MV-4-11 (cell line): ENCODE data around the gene TEF.
"Not testable (repeated sequence)": the region's sequence is repeated elsewhere in the genome, so short reads cannot be mapped to it uniquely, and the experiment has no call there.

ENCODE experiments used
- DNase-seq: peaks from one replicate; lab custom pipeline; 2025; lab: John Stamatoyannopoulos, UW

The TEF gene

DNA sequence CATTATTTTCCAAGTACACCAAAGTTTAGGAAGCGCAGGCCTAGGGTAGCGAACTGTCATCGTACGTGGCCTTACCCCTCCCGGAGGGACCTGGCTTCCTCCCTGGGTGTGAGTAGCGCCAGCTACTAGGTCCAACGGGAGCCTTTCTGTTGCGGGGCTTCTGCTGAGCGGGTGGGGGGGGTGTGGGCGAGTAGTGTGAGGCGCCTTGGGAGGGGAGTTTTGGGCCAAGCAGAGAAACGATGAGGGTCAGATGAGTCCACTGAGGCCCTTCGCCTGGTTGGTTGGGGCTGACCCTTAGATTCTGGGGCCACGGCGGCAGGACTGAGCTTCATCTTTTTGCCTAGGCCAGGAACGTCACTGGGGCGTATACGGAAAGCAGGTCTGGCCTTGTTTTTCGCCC lies 868 bp downstream of the TEF start:
- DNase-seq = no peak

DNA sequence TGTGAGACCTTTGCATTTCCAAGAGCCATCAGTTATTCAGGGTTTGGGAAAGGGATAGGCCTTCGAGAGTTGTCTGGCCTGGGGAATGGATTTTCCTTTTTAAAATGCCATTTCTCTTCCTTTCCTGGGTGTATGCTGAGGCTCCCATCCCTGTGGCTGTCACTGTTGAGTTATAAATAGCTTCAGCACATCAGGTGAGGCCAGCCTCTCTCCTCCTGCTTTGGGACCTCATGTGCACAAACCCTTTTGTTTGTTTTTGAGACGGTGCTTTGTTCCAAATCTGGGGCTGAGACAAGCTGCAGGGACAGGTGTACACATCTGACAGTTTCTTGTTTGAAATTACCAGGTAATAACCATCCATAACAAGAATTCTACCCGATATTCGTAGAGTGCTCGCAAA lies 1.3 kb downstream of the TEF start:
- no peak for DNase-seq

DNA sequence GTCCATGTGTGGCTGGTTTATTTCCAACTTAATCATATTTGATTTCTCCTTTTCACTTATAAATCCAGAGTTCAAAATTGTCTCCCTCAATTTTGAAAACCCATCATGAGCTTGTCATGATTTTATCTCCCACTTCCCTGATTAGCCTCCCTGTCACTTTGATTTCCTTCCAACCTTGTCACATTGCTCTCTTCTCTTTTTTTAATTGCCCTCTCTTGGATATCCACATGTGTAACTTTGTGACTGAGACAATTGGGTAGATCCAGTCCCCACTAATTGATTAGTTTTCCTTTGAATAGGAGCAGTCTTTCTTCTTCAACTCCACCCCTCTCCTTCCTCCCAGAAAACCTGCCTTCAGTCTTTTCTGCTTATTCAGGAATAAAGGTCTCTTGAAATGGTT lies 2.4 kb downstream of the TEF start:
- DNase-seq = no peak

DNA sequence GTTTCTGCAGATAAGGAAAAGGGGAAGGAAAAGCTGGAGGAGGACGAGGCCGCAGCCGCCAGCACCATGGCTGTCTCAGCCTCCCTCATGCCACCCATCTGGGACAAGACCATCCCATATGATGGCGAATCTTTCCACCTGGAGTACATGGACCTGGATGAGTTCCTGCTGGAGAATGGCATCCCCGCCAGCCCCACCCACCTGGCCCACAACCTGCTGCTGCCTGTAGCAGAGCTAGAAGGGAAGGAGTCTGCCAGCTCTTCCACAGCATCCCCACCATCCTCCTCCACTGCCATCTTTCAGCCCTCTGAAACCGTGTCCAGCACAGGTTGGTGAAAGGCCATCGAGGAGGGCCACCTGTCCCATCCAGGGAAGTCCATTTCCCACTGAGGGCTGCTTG lies 5.6 kb downstream of the TEF start:
- no peak for DNase-seq

DNA sequence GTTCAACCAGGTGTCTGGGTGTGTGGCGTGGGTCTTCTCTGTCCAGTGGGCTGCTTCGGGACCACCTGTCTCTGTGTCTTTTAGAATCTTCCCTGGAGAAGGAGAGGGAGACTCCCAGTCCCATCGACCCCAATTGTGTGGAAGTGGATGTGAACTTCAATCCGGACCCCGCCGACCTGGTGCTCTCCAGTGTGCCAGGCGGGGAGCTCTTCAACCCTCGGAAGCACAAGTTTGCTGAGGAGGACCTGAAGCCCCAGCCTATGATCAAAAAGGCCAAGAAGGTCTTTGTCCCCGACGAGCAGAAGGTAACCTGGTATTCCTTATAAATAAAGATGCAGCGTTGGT lies 12.2 kb downstream of the TEF start:
- no peak for DNase-seq

DNA sequence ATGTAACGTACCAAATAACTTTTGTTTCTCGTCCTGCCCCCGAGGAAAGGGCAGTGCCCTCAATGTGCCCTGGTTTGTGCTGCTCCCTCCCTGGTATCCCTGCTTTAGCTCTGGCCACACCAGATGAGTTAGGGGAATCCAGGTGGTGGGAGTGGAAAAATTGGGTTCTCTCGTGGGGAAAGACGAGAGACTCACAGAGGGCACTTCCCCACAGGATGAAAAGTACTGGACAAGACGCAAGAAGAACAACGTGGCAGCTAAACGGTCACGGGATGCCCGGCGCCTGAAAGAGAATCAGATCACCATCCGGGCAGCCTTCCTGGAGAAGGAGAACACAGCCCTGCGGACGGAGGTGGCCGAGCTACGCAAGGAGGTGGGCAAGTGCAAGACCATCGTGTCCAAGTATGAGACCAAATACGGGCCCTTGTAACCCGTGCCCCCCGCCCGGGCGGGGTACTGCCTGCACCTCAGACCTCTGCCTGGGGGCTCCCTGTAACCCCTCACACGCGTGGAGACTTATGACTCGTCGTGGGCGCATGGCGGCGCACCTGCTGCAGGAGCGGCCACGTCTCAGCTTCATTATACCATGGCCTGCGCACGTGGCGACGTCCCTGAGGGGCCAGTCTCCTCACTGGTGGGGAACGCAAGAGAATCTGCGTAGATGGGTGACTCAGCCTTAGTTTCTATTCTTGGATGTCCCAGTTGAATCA lies 13.9 kb downstream of the TEF start:
- DNase-seq = no peak

DNA sequence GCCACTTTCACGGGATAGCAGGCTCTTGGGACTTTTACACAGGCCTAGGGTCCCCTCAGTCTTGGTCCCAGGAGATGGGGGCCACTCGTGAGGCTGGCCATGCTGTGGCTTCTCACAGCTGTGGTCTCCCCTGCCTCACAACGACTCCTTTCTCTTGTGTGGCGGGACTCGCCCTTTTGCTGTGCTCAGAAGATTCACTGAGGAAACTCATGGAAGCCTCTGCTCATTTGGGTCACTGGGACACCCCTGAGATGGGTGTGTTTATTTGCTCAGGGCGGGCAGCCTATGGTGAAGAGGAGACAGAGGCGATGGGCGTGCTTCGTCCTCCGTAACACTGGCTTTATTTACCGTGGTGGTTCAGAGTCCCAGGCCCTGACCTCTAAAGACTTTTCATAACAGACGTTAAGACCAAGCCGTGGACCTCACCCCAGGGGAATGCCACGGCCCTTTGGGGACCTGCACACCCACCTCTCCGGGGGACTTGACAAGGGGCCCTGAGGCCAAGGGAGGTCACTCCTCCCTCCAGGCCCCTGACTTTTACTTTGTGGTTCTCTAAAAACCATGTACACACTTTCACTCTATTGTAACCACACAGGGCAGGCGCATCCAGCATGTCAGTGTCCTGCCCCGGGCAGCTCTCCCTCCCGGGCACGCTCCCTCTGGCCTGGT lies 15.5 kb downstream of the TEF start:
- DNase-seq = no peak

DNA sequence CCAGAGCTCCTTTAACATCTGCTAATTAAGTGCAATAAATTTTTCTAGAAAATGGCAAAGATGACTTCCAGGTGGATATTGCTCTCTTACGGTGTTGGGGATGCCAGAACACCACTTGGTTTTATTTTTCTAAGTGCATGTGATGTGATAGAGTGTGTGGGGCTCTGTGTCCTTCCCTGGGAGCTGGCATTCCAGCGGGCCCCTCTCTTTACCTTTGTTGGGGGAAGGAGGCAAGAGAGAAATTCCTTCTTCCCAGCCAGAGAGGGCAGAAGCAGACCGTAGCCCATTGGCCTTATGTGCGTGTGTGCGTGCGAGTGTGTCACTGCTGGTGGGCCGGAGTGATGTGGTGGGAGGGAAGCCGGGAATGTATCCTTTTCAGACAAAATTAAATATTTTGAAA lies 17.2 kb downstream of the TEF start:
- DNase-seq = no peak

DNA sequence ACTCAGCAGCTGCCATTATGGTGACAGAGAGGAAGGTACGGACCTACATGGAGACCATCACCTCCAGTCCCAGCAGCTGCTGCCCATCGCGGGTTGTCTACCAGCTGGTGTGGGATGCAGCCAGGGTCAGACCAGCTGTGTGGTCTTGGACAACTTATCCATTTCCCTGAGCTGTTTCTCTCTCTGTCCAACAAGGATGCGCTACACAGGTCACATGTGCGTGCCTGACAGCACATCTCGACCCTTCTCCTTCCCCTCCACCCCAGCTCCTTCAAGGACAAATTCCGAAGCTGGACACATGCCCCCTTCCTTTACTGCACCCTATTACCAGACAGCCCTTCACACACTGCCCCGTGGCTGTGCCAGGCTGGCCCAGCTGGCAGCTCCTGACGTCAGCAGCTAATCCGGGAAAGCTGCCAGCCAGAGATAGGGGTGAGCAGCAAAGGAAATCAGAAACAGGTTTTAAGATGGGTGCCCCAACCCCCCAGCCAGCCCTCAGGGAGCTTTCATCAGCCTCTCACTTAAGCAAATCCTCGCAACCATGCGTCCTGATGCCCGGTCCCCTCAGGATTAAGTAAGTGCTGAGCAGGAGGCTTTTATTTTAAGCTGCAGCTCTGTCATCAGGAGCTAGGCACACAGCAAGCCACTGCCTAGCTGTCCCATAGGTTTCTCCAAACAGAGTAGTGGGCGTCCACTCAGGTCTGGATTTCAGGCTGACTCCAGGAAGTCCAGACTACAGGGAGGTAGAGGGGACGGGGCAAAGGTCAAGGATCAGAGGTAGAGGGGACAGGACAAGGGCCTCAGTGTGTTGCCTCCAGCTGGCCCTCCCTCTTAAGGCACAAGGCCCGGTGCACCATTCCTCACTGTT lies 20.3 kb downstream of the TEF start:
- DNase-seq = no peak

DNA sequence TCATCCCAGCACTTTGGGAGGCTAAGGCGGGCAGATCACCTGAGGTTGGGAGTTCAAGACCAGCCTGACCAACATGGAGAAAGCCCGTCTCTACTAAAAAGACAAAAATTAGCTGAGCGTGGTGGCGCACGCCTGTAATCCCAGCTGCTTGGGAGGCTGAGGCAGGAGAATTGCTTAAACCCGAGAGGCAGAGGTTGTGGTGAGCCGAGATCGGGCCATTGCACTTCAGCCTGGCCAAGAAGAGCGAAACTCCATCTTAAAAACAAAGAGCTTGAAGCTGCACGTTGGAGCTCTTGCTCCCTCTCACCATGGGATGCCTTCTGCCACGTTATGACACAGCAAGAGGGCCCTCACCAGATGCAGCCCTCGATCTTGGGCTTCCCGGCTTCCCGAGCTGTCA lies 21.1 kb downstream of the TEF start:
- not testable (repeated sequence) for DNase-seq

DNA sequence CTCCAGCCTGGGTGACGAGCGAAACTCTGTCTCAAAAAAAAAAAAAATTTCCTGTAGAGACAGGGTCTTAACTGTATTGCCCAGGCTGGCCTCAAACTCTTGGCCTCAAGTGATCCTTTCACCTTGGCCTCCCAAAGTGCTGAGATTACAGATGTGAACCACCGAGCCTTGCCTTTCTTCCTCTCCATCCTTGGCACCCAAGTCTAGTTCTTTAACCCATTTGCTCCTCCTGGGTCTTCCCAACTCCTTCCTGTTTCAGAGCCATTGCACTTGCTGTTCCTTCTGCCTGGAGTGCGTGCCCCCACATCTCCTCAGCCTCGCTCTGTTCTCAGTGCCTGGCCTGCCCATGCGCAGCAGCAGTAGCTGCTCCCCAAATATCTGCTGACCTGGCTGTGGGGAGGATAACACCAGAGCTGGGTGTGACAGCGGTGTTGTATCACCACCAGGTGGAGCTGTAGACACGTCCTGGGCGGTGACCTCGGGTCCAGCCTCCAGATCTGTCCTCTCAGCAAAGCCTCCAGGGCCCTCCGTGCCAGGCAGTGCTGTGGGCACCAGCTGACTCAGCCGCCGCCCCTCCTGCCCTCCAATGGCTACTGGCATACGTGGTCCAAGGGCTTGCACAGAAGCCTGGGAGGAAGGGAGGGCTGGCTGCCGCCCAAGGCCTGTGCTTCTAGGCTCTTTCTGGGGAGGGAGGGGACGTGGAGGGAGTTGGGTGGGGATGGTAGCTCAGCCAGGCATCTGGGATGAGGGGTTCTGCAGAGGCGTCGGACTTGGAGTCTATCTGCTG lies 22.0 kb downstream of the TEF start:
- peak; percentile 79 for DNase-seq

DNA sequence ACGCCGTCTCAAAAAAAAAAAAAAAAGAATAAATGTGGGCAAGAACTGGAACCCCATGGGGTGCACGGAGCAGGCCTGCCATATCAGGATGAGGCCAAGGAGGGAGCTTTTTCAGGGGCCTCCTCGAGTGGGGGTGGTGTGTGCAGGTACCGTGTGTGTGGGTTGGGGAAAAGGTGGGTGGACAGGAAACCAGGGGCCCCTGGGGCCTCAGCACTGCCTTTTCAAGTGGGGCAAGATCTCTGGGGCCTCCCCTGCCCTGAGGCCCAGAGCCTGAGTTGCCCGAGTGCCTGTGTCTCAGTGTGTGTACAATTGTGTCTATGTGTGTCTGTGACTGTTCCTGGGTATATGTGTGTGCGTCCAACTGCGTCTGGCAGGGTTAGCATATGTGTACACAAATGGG lies 23.8 kb downstream of the TEF start:
- no peak for DNase-seq

DNA sequence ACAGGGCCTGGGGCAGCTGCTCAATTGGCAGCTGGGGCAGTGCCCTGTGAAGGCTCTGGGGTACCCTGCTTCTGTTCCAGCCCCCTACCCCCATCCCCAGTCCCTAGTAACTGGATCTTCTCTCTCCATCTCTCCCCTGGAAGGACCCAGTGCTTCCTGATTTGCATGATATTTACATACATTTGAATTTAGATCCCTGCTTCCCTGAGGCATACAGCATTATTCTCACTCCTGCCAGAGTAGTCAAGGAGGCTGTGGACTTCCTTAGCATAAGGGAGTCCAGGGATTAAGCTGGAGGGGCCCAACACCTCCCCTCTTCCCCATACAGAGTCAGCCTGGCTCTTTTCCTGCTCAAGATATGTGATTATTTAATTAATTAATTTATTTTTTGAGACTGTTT lies 24.7 kb downstream of the TEF start:
- DNase-seq = no peak

DNA sequence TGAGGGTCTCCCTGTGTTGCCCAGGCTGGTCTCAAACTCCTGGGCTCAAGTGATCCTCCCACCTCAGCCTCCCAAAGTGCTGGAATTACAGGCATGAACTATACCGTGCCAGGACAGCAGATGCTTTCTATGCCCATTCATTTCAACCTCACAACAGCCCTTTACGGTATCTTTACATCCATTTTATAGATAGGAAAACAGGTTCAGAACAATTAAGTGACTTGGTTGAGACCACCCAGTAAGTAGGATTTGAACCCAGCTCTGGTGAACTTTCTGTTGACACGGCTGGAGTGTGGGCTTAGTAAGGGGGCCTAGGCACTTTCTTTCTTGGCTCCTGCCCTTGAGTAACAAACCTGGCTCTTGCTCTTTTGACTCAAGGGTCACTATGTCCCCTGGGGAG lies 25.7 kb downstream of the TEF start:
- no peak for DNase-seq

DNA sequence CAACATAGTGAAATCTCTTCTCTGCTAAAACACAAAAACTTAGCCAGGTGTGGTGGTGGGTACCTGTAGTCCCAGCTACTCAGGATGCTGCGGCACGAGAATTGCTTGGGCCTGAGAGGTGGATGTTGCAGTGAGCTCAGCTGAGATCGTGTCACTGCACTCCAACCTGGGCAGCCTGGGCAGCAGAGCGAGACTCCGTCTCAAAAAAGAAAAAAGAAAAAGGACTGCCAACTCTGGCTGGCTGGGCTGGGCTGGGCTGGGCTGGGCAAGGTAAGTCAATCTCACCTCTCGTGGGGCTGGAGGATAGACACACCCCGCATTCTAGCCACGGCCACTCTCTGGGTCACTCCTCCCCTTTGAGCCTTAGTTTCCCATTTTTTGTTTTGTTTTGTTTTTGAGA lies 26.9 kb downstream of the TEF start:
- no peak for DNase-seq

DNA sequence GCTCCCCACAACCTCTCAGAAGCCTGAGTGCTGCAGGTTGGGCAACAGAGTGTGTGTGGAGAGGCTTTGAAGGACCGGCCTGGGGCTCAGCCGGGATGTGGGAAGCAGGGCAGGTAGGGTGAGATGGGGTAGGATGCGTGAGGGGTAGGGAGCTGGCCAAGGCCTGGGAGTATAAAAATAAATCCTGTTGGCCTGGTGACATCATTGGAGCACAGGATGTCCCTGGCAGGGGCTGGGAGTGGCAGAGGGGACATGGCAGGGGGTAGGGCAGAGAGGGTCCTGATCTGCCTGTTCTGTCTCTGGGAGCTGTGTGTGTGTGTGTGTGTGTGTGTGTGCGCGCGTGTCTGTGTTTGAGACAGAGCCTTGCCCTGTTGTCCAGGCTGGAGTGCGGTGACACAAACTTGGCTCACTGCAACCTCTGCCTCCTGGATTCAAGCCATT lies 28.6 kb downstream of the TEF start:
- no peak for DNase-seq

DNA sequence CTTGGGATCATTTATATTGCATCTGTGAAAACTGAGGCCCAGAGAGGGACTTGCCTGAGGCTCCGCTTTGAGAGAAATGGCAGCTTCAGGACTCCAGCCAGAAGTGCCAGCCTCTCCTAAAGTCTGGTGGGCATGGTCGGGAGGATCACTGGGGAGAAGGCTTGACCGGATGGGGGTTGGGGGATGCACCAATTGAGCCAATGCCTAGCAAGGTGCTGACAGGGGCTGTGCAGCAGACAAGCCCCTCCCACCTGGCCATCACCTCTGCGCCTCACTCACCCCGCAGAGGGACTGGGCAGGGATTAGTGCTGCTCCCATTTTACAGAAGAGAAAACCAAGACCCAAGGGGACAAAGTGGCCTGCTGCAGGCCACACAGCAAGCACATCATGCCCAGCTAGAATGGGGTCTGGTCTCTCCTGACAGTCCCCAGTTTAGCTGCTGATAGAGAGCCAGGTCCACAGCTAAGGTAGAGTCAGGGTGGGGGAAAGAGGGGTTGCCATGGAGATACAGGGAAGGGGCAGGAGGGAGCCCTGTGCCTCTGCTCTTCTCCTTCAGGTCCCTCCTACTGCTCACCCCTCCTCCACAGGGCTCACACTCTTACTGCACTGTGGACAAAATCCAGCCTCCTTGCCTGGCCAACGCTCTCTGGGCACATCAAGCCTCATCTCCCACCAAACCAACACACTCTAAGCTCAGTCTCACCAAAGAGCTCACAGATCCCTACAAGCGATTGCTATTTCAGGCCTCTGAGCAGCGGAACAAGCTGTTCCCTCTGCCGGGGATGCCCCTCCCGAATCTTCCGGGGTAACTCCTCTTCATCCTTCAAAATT lies 29.5 kb downstream of the TEF start:
- no peak for DNase-seq

DNA sequence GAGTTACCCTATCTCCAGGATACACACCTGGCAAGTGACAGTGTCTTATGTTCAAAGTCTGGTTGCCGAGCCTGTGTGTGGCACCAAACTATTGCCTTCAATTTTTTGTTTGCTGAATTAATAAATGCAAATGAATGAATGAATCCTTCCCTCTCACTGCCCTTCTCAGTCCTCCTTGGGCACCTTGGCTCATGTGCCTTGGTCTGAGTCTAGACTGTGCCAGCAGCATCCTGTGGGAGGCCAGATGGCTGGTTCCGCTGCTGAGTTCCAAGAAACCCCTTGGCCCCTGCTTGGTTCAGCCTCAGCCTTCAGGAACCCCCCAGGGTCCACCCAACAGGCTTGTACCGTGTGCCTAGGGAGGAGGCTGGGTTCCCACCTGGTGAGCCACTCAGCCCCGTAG lies 33.8 kb downstream of the TEF start:
- no peak for DNase-seq

DNA sequence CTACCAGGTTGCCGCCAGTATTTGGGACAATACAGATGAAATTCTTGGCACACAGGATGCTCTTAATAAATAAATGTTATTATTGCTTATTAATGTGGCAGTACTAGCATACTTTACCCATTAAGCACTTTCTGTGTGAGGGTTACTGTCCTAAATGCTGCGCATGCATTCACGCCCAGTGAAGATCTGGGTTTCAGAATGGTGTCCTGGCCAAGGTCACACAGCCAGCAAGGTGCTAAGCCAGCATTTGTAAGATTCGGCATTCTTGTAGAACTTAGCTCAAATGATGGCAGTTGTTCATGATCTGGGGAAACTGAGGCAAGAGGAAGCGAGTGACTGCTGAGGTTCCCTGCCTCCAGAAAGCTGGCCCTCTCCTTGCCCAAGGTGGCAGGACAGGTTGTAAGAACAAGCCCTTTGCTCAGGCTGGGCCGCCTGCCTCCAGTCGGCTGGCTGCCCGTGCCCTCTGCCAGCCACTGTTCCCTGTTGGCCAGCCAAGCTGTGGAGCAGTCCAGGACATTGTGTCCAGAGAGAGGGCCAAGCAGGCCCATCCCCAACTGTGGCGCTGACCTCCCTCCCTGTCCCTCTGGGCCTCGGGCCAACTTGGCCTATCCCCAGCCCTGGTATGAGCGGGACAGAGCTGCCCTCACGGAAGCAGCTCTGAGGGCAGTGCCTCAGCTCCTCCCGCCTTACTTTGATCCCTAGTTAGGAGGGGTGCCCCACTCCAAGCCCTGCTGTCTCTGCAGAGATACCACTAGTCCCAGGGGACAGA lies 36.1 kb downstream of the TEF start:
- no peak for DNase-seq

DNA sequence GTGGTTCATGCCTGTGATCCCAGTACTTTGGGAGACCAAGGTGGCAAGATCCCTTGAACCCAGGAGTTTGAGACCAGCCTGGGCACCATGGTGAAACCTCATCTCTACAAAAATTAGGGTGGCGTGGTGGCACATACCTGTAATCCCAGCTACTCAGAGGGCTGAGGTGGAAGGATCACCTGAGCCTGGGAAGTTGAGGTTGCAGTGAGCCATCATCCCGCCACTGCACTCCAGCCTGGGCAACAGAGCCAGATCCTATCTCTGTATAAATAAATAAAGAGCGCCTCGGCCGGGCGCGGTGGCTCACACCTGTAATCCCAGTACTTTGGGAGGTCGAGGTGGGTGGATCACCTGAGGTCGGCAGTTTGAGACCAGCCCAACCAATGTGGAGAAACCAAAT lies 37.0 kb downstream of the TEF start:
- DNase-seq = no peak
